ENCODE results near the gene ST6GAL2. TPM values are rescaled to one million over a fixed set of nuclear protein-coding genes. Genes with fewer than 3 reads are reported as not detected.

Gene ST6GAL2
- total RNA-seq, 4 donors from 2014 or later = 0.17 TPM; not detected in 3

DNA sequence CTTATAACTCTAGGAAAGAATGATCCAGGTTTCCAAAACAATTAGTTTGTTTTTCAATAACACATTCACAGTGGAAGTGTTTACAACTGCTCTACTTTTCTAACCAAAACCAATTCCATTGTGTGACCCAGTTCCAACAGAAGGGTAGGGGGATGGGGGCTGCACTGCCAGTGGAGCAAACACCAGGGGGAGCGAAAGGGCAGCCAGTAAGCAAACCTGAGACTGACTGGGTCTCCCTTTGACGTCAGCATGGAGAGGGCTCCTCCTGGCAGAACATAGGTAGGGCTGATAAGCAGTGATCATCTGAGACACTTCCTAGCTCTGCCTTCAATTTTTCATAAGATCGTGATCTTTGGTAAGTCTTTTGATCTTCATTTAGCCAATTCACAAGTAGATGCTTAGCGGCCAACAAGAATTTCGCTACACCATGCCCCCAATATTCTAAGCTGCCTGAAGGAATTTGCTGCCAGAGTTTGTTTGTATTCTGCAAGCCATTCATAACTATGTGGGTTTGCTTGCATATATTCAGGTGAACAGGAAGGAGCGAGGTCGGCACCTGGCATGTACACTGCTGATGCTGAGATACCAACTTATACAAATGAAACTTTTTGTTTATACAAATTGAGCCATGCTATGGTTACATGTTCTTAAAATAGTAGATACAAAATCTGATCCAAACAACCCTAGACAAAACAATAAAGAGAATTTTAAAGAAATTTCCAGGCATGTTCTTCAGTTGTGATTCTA lies 45.9 kb downstream of the ST6GAL2 start:
- TF ChIP-seq, protein P1, sequence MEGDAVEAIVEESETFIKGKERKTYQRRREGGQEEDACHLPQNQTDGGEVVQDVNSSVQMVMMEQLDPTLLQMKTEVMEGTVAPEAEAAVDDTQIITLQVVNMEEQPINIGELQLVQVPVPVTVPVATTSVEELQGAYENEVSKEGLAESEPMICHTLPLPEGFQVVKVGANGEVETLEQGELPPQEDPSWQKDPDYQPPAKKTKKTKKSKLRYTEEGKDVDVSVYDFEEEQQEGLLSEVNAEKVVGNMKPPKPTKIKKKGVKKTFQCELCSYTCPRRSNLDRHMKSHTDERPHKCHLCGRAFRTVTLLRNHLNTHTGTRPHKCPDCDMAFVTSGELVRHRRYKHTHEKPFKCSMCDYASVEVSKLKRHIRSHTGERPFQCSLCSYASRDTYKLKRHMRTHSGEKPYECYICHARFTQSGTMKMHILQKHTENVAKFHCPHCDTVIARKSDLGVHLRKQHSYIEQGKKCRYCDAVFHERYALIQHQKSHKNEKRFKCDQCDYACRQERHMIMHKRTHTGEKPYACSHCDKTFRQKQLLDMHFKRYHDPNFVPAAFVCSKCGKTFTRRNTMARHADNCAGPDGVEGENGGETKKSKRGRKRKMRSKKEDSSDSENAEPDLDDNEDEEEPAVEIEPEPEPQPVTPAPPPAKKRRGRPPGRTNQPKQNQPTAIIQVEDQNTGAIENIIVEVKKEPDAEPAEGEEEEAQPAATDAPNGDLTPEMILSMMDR (IDR thresholded peaks at IDR 0.05; ENCODE audit: low read depth) = no peak

DNA sequence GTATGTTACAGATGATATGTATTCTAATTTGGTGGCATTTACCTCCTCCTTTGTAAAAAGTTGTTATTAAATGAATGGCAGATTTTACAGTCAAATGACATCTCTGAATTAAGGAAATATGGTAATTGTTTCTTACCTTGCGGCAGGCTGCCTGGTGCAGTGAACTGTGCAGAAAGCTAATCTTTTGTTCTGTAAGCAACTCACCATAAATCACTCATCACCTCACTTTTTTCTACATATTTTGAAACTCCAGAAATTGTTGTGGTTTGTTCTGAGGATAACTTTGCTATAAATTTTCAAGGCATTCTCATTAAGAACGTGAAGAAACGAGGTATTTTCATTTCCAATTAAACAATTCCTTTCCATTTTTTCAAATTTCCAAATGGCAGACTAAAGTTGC lies 52.7 kb downstream of the ST6GAL2 start:
- TF ChIP-seq, protein P1 (IDR thresholded peaks at IDR 0.05; ENCODE audit: low read depth) = no peak

DNA sequence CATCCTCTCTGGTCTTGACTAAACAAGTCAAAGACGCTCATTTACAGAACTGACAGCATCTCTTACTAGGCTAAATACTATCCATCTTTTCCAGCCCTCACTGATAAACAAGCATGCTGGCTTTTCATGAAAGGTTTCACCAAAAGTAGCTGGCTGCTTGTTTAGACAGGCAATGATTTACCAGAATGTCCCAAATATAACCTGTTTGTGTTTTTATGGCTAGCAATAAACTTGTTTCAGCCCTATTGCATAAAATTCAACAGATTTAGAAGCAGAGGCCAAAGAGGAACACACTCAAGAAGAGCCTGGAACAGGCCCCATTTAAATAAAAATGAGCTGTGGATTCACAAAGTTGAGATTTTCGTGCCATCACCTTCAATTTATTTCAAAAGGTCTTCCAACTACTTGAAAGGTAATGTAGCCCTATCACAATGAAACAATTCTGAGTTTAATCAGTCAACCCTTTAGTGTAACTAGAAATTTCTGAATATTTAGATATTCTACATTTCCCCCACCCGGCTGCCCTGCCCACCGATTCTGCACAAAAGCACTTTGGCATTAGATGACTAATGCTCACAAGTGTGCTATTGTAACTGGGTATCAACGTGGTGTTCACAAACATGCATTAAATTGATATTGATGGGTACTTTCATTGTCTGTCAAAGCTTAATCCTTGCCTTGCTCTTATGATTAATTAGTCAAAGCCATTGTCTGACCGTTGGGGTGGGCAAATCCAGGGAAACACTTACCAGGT lies 54.0 kb downstream of the ST6GAL2 start:
- TF ChIP-seq, protein P1 (IDR thresholded peaks at IDR 0.05; ENCODE audit: low read depth) = no peak

DNA sequence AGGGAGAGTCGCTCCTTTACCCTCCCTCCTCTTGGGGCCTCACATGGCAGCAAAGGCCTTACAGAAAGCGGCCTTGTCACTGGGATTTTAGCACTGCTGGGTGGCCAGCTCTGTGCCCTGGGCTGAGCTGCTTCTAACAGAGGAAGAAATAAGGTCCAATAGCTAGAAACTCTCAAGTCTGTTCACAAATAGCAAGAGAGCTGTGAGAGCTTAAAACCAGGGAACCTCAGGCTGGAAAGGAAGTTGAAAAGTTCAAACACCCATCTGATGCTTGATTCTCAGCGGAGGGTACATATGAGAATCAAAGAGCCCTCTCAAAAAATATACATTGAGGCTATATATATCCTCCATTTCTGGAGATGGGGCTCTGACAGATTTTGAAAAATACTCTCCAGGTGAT lies 54.7 kb downstream of the ST6GAL2 start:
- TF ChIP-seq, protein P1 (IDR thresholded peaks at IDR 0.05; ENCODE audit: low read depth) = no peak

DNA sequence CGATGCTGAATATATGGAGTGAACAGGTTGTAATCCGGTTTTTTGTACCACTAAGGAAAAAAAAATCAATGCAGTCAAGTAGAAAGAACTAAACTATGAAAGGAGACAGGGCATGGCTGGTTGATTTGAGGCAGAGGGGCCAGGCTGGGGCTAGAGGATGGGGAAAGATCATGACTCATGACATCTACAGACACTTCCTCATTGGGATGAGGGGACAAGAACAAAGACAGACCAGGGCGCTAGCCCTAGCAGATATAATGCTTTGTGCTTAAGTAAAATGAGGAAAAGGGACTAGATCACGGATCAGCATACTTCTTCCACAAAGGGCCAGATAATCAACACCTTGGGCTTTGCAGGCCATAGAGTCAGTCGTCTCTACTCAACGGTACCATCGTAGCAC lies 55.8 kb downstream of the ST6GAL2 start:
- TF ChIP-seq, protein P1 (IDR thresholded peaks at IDR 0.05; ENCODE audit: low read depth) = no peak

DNA sequence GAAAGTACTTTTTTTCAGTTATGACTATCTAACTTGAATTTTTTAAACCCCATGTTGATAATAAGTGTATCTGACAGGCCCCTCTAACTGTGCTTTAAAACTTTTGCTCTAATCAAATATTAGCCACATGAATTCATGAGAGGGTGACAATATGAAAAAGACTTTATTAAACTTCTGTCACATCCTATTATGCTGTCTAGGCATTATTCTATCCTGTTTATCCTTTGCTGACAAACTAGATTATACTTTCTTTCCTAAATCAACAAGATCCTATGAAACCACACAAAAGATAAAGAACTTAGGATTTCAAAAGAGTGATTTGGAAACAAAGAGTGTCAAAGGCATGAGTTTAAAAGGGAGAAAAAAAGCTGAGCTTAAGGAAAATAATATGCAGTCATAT lies 57.8 kb downstream of the ST6GAL2 start:
- TF ChIP-seq, protein P1 (IDR thresholded peaks at IDR 0.05; ENCODE audit: low read depth) = no peak

DNA sequence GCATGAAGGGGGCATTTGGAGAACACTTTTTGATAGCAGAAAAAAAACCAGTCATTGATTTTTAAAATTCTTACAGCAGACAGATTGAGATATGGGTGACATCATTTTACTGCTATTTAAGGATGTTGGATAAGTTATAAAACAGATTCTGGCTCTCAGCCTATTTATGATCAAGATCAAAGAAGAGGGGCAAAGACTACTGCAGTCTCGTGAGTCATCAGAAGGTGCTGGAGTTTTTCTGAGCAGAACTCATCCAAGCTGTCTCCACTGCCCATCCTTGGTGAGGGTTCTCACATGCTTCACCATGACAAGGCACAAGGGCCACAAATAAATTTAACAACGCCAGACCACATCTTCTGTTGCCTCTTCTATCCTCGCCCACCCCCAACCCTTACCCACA lies 58.8 kb downstream of the ST6GAL2 start:
- TF ChIP-seq, protein P1 (IDR thresholded peaks at IDR 0.05; ENCODE audit: low read depth) = no peak
